ENCODE data around the gene CFAP77. TPM values are rescaled to one million over a fixed set of nuclear protein-coding genes. Genes with fewer than 3 reads are reported as not detected.

CFAP77 gene
- total RNA-seq, 1 donor from 2014 or later, result 0.36 TPM

DNA sequence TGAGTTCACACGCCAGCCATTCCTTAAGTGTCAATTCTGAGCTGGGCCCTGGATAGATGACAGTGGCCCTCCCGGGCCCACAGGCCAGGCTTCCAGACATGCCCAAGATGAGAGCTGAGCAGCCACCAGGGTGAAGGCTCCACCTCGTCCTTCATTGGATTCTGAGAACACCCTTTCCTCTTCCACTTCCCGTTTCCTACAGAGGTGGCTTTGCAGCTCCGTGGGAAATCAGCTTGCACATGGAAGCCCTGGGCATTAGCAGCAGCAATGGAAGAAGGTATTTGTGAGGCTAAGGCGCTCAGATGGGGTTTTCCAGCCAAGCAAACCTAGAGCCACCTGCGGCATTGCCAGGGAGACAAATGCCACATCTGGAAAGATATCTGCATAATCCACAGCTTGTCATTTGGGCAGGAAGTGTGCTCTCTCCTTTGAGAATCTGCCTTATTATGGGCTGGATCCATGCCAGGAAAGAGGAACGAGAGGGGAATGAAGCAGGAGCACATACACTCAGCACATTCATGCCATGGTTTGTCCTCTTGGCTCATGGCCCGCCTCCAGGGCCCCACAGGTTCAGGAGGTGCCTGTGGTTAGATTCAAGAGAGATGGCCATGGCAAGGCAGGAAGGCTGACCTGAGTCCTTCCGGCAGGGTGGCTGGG is 34.1 kb downstream of the CFAP77 start:
- Mint-ChIP-seq H3K27me3 (ENCODE audit: low read depth, unreplicated experiment) (peaks cover 32% of the 10 kb centered on the region), H3K36me3 (ENCODE audit: low read depth, unreplicated experiment) (no peaks in the 10 kb centered on the region), H3K4me1 (ENCODE audit: low read depth, unreplicated experiment) (peaks cover 8% of the 10 kb centered on the region), H3K4me3 (ENCODE audit: unreplicated experiment) (no peak overlapping the region), H3K27ac (ENCODE audit: unreplicated experiment) (no peak overlapping the region), H3K9me3 (ENCODE audit: unreplicated experiment) (no peaks in the 10 kb centered on the region)
- H3K9ac ChIP-seq (ENCODE audit: low read length), result no peak overlapping the region
- DNase-seq (ENCODE audit: low read depth) (no peak), FAIRE-seq (no peak)
- TF ChIP-seq, protein P1, sequence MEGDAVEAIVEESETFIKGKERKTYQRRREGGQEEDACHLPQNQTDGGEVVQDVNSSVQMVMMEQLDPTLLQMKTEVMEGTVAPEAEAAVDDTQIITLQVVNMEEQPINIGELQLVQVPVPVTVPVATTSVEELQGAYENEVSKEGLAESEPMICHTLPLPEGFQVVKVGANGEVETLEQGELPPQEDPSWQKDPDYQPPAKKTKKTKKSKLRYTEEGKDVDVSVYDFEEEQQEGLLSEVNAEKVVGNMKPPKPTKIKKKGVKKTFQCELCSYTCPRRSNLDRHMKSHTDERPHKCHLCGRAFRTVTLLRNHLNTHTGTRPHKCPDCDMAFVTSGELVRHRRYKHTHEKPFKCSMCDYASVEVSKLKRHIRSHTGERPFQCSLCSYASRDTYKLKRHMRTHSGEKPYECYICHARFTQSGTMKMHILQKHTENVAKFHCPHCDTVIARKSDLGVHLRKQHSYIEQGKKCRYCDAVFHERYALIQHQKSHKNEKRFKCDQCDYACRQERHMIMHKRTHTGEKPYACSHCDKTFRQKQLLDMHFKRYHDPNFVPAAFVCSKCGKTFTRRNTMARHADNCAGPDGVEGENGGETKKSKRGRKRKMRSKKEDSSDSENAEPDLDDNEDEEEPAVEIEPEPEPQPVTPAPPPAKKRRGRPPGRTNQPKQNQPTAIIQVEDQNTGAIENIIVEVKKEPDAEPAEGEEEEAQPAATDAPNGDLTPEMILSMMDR (IDR thresholded peaks at IDR 0.05; ENCODE audit: insufficient read depth, low read depth, low read length), result no peak
- no peak for TF ChIP-seq EZH2 (IDR thresholded peaks at IDR 0.05; ENCODE audit: insufficient read depth, low read length)
- no peaks in the 10 kb centered on the region for H3K9me3 ChIP-seq (ENCODE audit: insufficient read depth, low read depth, low read length)
- H3K4me2 ChIP-seq (ENCODE audit: low read length), result no peak overlapping the region
- H3K27ac ChIP-seq (ENCODE audit: low read depth, low read length), result no peak overlapping the region
- peaks cover 20% of the 10 kb centered on the region for H3K27me3 ChIP-seq (ENCODE audit: insufficient read depth, low read length)
- no peak overlapping the region for H2AFZ ChIP-seq (ENCODE audit: low read depth, low read length)
- no peaks in the 10 kb centered on the region for H3K79me2 ChIP-seq (ENCODE audit: insufficient read depth, low read length)
- no peaks in the 10 kb centered on the region for H4K20me1 ChIP-seq (ENCODE audit: insufficient read depth, low read length)
- no peak overlapping the region for H3K4me3 ChIP-seq (ENCODE audit: insufficient read depth, low read depth, low read length)
- no peaks in the 10 kb centered on the region for H3K36me3 ChIP-seq (ENCODE audit: insufficient read depth, low read length)
- H3K4me1 ChIP-seq (ENCODE audit: insufficient read depth, low read length), result no peaks in the 10 kb centered on the region

DNA sequence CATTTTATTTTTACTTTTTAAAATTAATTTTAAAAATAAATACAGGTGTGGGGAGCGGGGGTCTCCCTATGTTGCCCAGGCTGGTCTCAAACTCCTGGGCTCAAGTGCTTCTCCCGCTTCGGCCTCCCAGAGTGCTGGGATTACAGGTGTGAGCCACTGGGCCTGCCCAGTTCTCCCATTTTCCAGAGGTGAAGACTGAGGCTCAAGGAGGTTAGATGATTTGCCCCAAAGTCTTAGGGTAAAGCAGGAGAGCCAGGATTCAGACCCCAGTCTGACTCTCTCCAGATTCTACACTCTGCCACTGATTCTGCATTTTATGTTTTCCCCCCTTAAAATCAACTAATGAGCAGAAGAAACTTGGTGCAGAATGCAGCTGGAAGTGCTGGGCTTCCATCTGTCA is 36.9 kb downstream of the CFAP77 start:
- FAIRE-seq, result no peak
- no peaks in the 10 kb centered on the region for H3K36me3 ChIP-seq (ENCODE audit: insufficient read depth, low read length)
- no peaks in the 10 kb centered on the region for H3K4me1 ChIP-seq (ENCODE audit: insufficient read depth, low read length)
- H3K9me3 ChIP-seq (ENCODE audit: insufficient read depth, low read depth, low read length), result no peaks in the 10 kb centered on the region
- no peak overlapping the region for H3K4me3 ChIP-seq (ENCODE audit: insufficient read depth, low read depth, low read length)
- no peak overlapping the region for H3K9ac ChIP-seq (ENCODE audit: low read length)
- Mint-ChIP-seq H3K4me3 (ENCODE audit: unreplicated experiment) (no peak overlapping the region), H3K36me3 (ENCODE audit: low read depth, unreplicated experiment) (no peaks in the 10 kb centered on the region), H3K27me3 (ENCODE audit: low read depth, unreplicated experiment) (peaks cover 36% of the 10 kb centered on the region), H3K27ac (ENCODE audit: unreplicated experiment) (no peak overlapping the region), H3K4me1 (ENCODE audit: low read depth, unreplicated experiment) (no peaks in the 10 kb centered on the region), H3K9me3 (ENCODE audit: unreplicated experiment) (peaks cover 4% of the 10 kb centered on the region)
- no peak overlapping the region for H3K27ac ChIP-seq (ENCODE audit: low read depth, low read length)
- H3K27me3 ChIP-seq (ENCODE audit: insufficient read depth, low read length), result peaks cover 7% of the 10 kb centered on the region
- no peak for TF ChIP-seq EZH2 (IDR thresholded peaks at IDR 0.05; ENCODE audit: insufficient read depth, low read length)
- H2AFZ ChIP-seq (ENCODE audit: low read depth, low read length), result no peak overlapping the region
- DNase-seq (ENCODE audit: low read depth), result no peak
- no peaks in the 10 kb centered on the region for H4K20me1 ChIP-seq (ENCODE audit: insufficient read depth, low read length)
- no peak overlapping the region for H3K4me2 ChIP-seq (ENCODE audit: low read length)
- no peaks in the 10 kb centered on the region for H3K79me2 ChIP-seq (ENCODE audit: insufficient read depth, low read length)

DNA sequence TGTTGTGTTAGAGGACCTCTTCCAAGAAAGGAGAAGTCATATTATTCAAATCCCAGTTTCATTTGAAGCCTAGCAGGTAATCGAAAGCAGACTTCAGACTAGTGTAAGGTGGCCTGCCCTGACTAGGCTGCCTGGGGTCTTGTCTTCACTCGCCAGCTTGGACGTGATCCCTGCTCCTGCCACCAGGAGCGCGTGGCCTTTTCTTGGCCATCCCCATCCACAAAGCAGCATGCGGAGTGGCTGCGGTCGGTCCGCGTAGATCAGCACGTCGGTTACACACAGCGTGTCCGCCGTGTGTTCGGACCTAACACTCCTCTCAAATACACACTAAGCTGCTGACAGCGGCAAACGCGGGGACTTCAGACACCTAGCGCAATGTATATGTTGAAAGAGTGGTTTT is 37.3 kb downstream of the CFAP77 start:
- no peaks in the 10 kb centered on the region for H3K36me3 Mint-ChIP-seq (ENCODE audit: low read depth, unreplicated experiment)
- Histone ChIP-seq H3K27ac (ENCODE audit: low read depth, low read length) (no peak overlapping the region), H3K9me3 (ENCODE audit: insufficient read depth, low read depth, low read length) (no peaks in the 10 kb centered on the region), H3K4me3 (ENCODE audit: insufficient read depth, low read depth, low read length) (no peak overlapping the region), H3K27me3 (ENCODE audit: insufficient read depth, low read length) (peaks cover 9% of the 10 kb centered on the region), H3K4me1 (ENCODE audit: insufficient read depth, low read length) (no peaks in the 10 kb centered on the region), H3K4me2 (ENCODE audit: low read length) (no peak overlapping the region), H2AFZ (ENCODE audit: low read depth, low read length) (no peak overlapping the region), H3K36me3 (ENCODE audit: insufficient read depth, low read length) (no peaks in the 10 kb centered on the region), H4K20me1 (ENCODE audit: insufficient read depth, low read length) (no peaks in the 10 kb centered on the region), H3K9ac (ENCODE audit: low read length) (no peak overlapping the region), H3K79me2 (ENCODE audit: insufficient read depth, low read length) (no peaks in the 10 kb centered on the region)
- H3K9me3 Mint-ChIP-seq (ENCODE audit: unreplicated experiment), result peaks cover 4% of the 10 kb centered on the region
- FAIRE-seq (no peak), DNase-seq (ENCODE audit: low read depth) (no peak)
- H3K4me1 Mint-ChIP-seq (ENCODE audit: low read depth, unreplicated experiment), result no peaks in the 10 kb centered on the region
- H3K4me3 Mint-ChIP-seq (ENCODE audit: unreplicated experiment), result no peak overlapping the region
- no peak overlapping the region for H3K27ac Mint-ChIP-seq (ENCODE audit: unreplicated experiment)
- TF ChIP-seq EZH2 (IDR thresholded peaks at IDR 0.05; ENCODE audit: insufficient read depth, low read length), result no peak
- TF ChIP-seq, protein P1 (IDR thresholded peaks at IDR 0.05; ENCODE audit: insufficient read depth, low read depth, low read length), result no peak
- peaks cover 39% of the 10 kb centered on the region for H3K27me3 Mint-ChIP-seq (ENCODE audit: low read depth, unreplicated experiment)
